ENCODE data around the gene PLCL1.

GRCh38 chr2:198101688-198102087 lies 297.3 kb downstream of the PLCL1 start:
- TF ChIP-seq POLR2A (IDR thresholded peaks at IDR 0.05) (no peak), CTCF (IDR thresholded peaks at IDR 0.05) (no peak)
